HG03442 (cell line): ENCODE measurements around the gene TC2N.
"Not testable (repeated sequence)": the region's sequence is repeated elsewhere in the genome, so short reads cannot be mapped to it uniquely, and the experiment has no call there.

Source experiments
- ATAC-seq: cut with Tn5 transposase; IDR thresholded peaks from one replicate; pipeline ENCODE4 v1.9.1; 2021; ENCODE audit warnings: mild to moderate bottlenecking, moderate library complexity; ENCODE audit not compliant: unreplicated experiment

Gene TC2N

DNA sequence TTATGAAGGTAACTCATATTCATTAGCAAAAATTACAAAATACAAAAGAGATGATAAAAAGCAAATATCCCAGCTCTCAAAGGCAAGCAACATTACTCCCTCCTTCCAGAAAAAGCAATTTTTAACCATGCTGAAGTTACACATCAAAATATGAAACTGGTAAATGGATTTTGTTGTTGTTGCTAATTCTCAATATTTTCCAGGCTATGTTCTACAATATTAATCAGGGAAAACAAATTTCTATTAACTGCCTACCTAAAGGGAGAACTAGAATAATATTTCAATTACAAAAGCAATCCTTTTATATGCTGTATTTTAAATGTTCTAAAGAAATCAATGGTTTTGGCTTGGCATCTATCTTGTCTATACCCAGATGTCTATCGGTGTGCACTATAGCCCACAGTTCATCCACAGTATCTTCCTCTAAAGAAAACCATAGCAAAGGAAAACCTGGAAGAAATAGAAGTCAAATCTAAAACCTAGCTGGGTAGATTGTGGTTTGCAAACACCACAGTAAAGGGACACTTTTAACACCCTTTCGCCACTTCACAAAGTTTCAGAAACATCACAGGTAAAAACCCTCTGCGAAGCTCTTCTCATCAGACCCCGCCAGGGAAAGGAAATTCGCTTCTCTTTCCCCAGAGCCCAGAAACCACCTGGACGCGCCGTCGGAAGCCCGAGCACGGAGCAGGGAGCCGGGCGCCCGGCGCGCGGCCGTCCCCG lies 32.0 kb downstream of the TC2N start:
- peak; percentile 16 for ATAC-seq

DNA sequence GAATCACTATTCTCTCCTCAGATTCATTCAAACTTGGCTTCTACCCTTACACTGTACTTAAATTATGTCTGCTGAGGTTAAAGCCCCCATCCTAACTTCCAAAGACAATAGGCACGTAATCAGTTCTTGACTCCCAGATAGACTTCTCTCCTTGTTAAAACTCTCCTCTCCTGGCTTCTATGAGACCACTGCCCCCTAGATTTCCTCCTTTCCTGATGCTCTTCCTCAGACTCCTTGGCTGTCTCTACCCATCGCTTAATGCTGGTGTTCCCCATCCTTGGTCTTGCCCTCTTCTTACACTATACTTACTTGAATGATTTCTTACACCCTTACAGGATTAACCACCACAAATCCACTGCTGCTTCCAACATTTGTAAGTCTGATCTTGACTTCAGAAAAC lies 32.8 kb downstream of the TC2N start:
- ATAC-seq: no peak

DNA sequence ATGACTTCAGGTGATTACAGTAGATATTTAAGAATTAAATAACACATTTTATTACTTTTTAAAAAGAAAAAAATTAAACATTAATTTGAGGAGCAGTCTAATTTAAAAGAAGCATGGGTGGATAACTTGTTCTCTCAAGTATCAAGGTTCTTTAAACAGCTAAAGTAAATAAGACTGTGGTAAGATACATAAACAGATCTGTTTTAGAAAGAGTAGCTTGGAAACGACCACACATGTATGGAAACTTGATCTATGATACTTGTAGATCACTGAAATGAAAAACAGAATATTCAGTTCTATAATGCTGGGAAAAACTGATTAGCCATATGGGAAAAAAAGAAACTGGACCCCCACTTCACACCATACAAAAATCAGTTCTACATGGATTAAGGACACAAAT lies 36.0 kb downstream of the TC2N start:
- no peak for ATAC-seq

DNA sequence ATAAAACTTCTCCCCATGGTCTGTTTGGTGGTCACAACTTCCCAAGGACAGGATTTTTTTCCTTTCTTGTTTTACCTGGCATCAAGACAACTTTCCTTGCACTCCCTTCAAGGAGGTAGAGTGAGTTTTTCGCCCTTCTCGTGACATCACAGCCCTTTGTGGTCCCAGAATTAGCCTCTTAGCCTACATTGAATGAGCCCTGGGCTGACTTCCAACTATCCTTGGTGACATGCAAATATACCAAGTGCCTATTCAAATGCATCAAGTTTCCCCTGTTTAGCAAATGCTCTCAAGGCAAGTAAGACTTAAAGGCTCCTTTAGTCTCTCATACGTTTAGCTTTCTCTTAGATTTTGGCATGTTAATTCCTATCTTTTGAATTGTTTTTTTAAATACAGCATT lies 36.6 kb downstream of the TC2N start:
- ATAC-seq: peak; percentile 91

DNA sequence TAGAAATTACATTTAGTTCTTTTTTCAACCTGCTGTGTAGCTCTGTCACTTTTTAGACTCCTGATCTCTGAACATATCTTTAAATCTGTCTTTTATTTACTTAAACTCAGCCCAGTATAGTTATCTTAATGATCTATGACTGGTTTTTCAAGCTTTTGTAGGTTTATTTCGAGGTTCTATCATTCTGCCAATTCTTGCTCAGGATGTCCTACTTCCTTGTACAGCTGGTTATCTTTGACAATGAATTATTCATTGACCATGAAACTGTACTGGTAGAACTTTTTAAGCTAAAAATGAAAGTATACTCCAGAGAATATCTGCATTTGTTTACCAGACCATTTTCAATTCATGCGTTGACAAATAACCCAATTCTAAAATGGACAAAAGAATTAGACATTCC lies 37.8 kb downstream of the TC2N start:
- ATAC-seq: no peak

DNA sequence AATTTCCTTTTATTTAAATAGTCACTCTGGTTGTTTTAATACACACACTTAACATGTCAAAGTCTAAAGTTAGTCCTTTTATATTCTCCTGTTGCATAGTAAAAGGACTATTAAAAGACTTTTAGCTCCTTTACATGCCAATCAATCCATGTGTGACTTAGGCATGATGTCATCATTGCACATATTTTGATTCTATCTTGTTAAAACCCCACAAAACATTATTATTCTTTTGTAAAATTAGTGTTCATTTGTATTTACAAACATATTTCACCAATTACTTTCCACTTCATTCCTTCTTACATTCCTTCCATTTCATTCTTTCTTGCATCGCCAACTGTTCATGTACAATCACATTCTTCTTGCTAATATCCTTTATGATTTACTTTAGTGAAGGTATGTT lies 39.6 kb downstream of the TC2N start:
- ATAC-seq: no peak

DNA sequence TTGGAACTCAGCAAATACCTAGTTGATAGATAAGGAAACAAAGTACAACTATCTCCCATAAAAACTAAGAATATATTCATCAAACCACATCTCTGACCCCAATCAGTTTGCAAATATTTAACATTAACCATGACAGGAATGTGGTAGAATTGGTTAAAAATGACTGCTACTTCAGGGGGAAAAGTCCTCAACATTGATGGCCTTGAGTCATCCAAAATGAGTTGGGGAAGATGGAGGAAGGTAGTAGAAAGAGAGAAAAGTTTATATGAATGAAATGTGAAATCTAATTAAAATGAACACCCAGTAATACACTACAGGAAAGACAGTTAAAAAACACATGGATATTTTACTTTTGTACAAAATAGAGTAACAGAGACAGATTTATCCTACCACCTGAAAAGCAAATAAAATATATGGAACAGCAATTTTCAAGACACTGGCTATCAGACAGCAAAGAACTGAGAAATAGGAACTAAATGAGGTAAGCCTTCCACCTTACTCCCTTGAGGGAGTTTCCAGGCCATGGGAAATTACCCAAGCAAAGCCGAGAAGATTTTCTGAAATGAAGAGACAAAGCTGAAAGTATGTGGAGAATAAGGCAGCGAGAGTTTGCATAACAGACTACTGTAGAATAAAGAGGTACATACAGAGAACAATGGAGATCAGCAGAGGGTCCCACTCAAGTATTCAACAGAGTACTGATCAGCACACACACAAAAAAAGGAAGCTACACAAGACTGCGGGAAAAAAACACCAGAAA lies 49.6 kb downstream of the TC2N start:
- ATAC-seq: peak; percentile 68

DNA sequence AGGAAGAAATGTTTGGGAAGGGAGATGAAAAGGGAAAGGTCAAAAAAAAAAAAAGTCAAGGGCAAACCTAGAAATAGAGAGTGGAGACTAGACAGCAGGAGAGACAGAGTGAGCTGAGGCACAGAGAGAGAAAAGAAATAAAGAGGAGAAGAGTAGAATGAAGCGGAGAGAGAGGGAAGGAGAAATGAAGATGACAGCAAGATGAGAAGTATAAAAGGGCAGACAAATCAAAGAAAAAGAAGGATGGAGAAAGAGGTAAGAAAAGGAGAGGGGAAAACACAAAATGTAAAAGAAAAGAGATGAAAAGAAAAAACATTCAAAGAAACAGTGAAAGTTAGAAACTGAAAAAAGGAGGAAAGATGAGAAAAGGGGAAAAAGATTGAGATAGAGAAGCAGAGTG lies 53.0 kb downstream of the TC2N start:
- ATAC-seq: no peak

DNA sequence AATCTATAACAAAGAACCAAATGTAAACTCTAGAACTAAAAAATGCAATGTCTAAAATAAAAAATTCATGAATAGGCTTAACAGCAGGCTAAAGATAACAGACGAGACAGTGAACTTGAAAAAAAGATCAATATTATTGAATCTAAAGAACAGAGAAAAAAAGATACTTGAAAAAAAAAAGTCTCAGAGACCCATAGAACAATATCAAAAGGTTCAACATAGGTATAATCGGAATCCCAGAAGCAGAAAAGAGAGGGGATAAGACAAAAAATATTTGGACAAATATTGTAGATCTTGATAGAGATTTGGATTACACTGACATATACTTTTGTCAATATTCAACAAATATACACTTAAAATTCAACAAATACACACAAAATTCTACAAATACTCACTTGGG lies 56.6 kb downstream of the TC2N start:
- no peak for ATAC-seq

DNA sequence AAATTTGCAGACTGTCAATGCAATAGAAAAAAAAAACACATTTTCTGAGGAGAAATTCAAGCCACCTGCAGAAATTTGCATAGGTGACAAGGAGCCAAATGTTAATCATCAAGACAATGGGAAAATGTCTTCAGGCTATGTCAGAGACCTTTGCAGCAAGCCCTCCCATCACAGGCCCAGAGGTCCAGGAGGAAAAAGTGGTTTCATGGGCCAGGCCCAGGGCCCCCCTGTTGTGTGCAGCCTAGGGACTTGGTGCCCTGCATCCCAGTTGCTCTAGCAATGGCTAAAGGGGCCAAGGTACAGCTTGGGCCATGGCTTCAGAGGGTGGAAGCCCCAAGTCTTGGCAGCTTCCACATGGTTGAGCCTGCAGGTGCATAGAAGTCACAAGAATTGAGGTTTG lies 60.6 kb downstream of the TC2N start:
- no peak for ATAC-seq

DNA sequence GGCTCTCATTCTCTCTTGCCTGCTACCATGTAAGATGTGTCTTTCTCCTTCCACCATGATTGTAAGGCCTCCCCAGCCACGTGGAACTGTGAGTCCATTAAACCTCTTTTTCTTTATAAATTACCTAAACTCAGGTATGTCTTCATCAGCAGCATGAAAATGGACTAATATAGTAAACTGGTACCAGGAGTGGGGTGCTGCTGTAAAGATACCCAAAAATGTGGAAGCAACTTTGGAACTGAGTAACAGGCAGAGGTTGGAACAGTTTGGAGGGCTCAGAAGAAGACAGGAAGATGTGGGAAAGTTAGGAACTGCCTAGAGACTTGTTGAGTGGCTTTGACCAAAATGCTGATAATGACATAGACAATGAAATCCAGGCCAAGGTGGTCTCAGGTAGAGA lies 61.2 kb downstream of the TC2N start:
- ATAC-seq: not testable (repeated sequence)

DNA sequence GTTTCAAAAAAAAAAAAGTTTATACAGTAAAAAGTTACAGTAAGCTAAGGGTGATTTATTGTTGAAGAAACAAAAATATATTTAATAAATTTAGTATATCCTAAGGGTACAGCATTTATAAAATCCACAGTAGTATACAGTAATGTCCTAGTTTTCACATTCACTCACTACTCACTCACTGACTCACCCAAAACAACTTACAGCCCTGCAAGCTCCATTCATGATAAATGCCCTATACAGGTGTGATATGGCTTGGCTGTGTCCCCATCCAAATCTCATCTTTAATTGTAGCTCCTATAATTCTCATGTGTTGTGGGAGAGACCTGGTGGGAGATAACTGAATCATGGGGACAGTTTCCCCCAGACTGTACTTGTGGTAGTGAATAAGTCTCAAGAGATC lies 61.7 kb downstream of the TC2N start:
- no peak for ATAC-seq

DNA sequence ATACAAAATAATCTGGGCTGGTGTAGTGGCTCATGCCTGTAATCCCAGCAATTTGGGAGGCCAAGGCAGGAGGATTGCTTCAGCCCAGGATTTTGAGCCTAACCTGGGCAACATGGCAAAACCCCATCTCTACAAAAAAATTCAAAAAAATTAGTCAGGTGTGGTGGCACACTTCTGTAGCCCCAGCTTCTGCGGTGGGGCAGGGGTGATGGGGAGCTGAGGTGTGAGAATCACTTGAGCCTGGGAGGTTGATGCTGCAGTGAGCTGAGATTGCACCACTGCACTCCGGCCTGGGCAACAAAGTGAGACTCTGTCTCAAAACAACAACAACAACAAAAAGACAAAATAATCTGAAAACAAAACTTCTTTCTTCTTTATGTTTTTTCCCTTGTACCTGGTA lies 66.0 kb downstream of the TC2N start:
- no peak for ATAC-seq

DNA sequence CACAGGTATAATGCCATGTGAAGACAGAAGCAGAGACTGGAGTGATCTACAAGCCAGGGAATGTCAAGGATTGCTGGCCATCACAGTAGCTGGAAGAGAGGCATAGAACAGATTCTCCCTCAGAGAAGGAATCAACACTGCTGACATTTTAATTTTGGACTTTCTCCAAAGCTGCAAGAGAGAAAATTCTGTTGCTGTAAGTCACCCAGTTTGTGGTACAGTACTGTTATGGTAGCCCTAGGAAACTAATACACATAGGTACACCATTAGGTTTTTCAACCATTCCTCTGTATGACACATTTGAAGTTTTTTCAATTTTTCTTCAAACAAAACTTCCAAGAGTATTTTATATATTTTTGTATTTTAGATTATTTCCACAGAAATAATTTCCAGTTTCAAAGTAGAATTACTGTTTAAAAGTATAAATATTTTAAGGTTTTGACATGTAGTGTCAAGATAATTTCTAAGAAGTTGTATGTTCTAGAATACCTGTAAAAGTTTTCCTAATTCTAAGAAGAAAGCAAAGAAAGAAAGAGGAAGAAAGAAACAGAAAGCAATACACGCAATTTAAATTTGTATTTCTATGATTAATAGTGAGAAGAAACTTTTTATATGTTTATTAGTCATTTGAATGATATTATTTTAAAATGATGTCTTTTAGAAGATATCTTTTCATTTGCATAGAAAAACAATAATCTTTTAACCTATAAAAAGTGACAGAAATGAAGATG lies 70.6 kb downstream of the TC2N start:
- ATAC-seq: no peak

DNA sequence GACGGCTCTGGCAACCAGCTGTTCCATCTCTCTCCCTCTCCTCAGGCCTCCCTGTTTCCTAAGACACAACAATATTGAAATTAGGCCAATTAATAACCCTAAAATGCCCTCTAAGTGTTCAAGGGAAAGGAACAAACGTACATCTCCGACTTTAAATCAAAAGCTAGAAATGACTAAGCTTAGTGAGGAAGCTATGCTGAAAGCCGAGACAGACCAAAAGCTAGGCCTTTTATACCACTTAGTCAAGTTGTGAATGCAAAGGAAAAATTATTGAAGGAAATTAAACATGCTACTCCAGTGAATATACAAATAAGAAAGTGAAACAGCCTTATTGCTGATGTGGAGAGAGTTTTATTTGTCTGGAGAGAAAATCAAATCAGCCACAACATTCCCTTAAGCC lies 73.6 kb downstream of the TC2N start:
- no peak for ATAC-seq

DNA sequence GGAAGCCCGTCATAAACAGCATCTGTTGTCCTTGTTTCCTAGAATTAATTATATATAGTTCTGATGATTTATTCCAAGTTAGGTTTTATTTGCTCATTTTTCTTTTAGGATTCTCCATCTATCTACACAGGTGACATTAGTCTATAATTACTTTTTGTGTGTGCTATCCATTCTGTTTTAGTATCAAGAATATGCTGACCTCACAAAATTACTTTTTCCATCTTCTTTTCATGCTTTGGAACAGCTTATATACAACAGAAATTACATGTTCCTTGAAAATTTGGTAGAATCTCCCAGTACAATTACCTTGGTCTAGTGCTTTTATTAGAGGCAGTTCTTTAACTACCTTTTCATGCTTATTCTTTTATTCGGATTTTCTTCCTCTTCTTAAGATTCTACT lies 81.1 kb downstream of the TC2N start:
- ATAC-seq: no peak

DNA sequence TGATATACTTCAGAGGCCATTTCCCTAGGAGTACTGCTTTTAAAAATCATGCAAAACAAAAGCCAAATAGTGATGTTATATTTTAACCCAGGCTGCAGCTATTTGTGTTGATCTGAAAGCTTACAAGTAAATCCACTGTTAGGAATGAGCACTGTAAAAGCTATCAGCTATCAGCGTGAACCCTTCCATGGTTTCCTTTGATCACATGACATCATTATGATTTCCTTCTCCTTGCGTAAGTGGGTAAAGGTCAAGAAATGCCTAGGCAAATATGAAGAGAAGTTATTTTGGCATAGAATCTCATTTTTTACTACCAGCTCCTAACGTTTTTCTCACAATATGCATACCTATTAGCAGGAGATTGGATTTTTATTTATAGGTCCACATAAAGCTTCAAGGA lies 86.9 kb downstream of the TC2N start:
- no peak for ATAC-seq

DNA sequence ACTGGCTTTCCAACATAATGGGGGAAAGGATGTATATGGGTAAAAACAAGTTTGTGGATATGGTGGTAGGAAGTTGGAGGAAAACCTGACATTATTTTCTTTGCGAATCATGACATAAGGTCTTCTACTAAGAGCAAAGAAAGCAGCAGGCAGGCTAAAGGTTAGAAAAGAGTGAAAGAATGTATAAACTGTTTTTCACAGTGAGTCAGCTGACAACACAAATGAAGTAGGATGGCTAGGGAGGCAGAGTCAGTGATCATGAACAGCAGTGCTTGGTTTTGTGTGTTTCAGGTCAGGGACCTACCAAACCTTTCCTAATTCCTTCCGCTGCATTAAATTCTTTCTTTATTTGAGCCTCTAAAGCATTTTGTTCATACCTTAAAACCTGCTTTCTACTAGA lies 89.1 kb downstream of the TC2N start:
- no peak for ATAC-seq

DNA sequence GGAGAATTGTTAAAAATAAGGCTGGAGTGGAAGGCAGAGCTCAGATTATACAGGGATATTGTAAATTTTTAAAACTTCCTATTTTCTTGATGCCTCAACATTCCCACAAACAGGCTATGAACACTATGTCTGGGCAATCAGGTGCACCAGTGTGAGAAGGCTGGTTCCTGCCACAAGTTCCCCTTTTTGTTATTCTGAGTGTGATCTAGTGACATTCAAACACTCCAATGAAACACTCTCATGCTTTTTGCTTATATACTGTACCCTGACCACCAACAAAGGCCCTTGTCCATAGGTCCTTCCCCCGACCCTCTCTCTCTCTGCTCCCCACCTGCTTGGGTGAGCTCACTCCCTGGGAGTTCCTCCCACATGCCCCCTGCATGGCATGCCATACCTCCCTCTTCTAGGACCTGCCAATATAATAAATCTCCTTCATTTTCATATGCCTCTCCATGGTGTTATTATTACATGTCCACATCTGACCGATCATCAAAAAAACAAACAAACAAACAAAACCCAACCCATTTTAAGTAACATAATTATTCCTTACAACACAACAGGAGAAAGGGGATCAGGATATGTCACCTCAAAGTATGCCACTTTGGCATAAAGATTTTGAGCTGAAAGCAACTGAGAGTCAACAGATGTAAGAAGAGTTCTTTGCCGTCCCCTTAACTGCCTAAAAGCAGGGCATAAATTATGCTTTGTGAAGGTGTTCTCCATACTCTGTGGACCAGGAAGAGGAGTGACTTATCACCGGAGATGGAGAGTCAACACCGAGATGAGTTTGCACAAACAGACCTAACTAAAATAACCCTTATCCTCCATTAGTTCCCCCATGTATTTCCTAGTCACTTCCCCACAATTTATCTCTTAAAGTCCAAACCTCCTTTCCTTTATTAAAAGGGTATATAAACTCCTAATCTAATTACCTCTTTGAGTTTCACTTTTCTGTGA lies 92.9 kb downstream of the TC2N start:
- no peak for ATAC-seq

DNA sequence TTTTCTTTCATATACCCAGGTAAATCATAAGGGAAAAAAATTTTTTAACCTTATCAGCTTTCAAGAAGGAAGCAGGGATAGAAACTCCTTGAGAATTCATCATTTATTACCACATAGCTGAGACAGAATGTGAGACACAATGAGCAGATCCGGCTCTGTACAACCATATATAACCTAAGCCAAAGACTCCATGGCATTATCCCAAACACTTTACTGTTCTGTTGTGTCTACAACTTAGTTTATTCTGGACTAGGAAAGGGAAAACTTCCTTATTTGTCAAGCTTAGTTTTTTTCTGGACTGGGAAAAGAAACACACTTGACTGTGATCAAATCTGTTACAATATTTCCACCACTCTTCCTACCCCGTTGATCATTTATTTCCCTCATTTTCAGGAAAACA lies 97.2 kb downstream of the TC2N start:
- no peak for ATAC-seq
